K562 (cell line): ENCODE measurements around the gene PIK3R4. TPM values are rescaled to one million over a fixed set of nuclear protein-coding genes. Genes with fewer than 3 reads are reported as not detected.
A peak's percentile ranks its signal among the peaks of the same experiment; 100 is the strongest.

Experiments
- BHLHE40 ChIP-seq: IDR thresholded peaks from 2 replicates; pipeline ENCODE4 v1.6.1; 2011; ENCODE audit warnings: low read length, improper control_type of control experiment
- CBFA2T3 ChIP-seq: fragments of 450-650 bp; IDR thresholded peaks from 2 replicates; pipeline ENCODE4 v1.6.1; 2017
- CTCF ChIP-seq, 3 experiments: IDR thresholded peaks in 2 of 3; conservative IDR thresholded peaks in 1 of 3; 2 replicates each; pipeline ENCODE4 v1.5.1; 2011 to 2012; ENCODE audit warnings: low read length in 3 of 3, mild to moderate bottlenecking in 3 of 3, control low read depth in 2 of 3, improper control_type of control experiment in 1 of 3, inconsistent platforms in 1 of 3, low read depth in 1 of 3, mixed read lengths in 1 of 3, moderate library complexity in 1 of 3; ENCODE audit not compliant: insufficient read depth in 2 of 3
- FOXP4 ChIP-seq: sonication (generic); formaldehyde crosslinking; IDR thresholded peaks from 2 replicates; pipeline ENCODE4 v1.8.0; 2022; ENCODE audit warnings: mild to moderate bottlenecking, missing genetic modification reagents, borderline replicate concordance
- GABPB1 ChIP-seq: sonication (generic); formaldehyde crosslinking; IDR thresholded peaks from 2 replicates; pipeline ENCODE4 v1.8.0; 2022; ENCODE audit warnings: mild to moderate bottlenecking, missing genetic modification reagents
- GMEB1 ChIP-seq: fragments of 250-450 bp; sonication (Bioruptor Pico); IDR thresholded peaks from 2 replicates; pipeline ENCODE4 v1.4.0; 2020; ENCODE audit warnings: mild to moderate bottlenecking
- HNRNPL ChIP-seq: fragments of 200-400 bp; formaldehyde crosslinking; IDR thresholded peaks from 2 replicates; pipeline ENCODE4 v1.6.1; 2017; ENCODE audit warnings: low read depth, mild to moderate bottlenecking, low read length
- NCOA1 ChIP-seq: fragments of 450-650 bp; IDR thresholded peaks from 2 replicates; pipeline ENCODE4 v1.6.1; 2016; ENCODE audit warnings: low read depth
- NKRF ChIP-seq: fragments of 450-650 bp; IDR thresholded peaks from 2 replicates; pipeline ENCODE4 v1.6.1; 2016; ENCODE audit warnings: borderline replicate concordance
- POLR2B ChIP-seq: fragments of 450-650 bp; IDR thresholded peaks from 2 replicates; pipeline ENCODE4 v1.6.1; 2018; ENCODE audit warnings: low read depth; ENCODE audit not compliant: partially characterized antibody
- RCOR1 ChIP-seq, 2 experiments: IDR thresholded peaks; 2 replicates each; pipeline ENCODE4 v1.6.1; 2012; ENCODE audit warnings: low read depth in 2 of 2, low read length in 2 of 2, borderline replicate concordance in 1 of 2, improper control_type of control experiment in 1 of 2
- ZMIZ1 ChIP-seq, 2 experiments: fragments of 150-350 bp in 1 of 2; IDR thresholded peaks; 2 replicates each; pipeline ENCODE4 v1.6.1; 2012 to 2016; ENCODE audit warnings: low read depth in 2 of 2, low read length in 2 of 2, mild to moderate bottlenecking in 1 of 2, moderate library complexity in 1 of 2
- ZNF586 ChIP-seq: fragments of 450-650 bp; formaldehyde crosslinking; conservative IDR thresholded peaks from 2 replicates; pipeline ENCODE4 v1.4.0; 2020; ENCODE audit warnings: mild to moderate bottlenecking, moderate library complexity
- polyA plus RNA-seq, 8 experiments: library from polyadenylated mRNA; depleted of rRNA in 4 of 8; stranded (reverse) in 5 of 8; unstranded in 3 of 8; fragments of >200 nt; fragmentation: Nextera tagmentation in 2 of 8; fragmentation: Illumina TruSeq in 1 of 8; extraction: Ambion mirVana in 2 of 8; extraction: Trizol in 1 of 8; gene quantifications; 2 replicates each; pipeline versions ENCODE4 v1.2.1 to v1.2.3, GENCODE V29; 2011 to 2014; ENCODE audit warnings: inconsistent platforms in 1 of 8, missing spikeins in 1 of 8
- total RNA-seq, 7 experiments: library from RNA; depleted of rRNA in 6 of 7; stranded (reverse); fragments of >200 nt in 6 of 7; fragmentation: Illumina TruSeq in 2 of 7; extraction: Trizol in 2 of 7; gene quantifications; 2 replicates each; pipeline versions ENCODE4 v1.2.1 to v1.2.3, GENCODE V29; 2011 to 2021; ENCODE audit warnings: low replicate concordance in 1 of 7

Gene PIK3R4
- total and polyA plus RNA-seq, 9 of the 15 experiments (the other 6 are each of a cell fraction or from before 2014, with no cell fraction given): 20.6 to 45.8 (median 26.0) TPM

GRCh38 chr3:130759692-130760338 is 13.2 kb upstream of the PIK3R4 start (continued):
- TF ChIP-seq NKRF (no peak), POLR2B (no peak), RCOR1 (IDR thresholded peaks at IDR 0.05; ENCODE audit: borderline replicate concordance in 1 of 2, low read depth in 2 of 2, low read length in 2 of 2) (no peak), NCOA1 (no peak), BHLHE40 (no peak), CTCF (IDR thresholded peaks at IDR 0.05 in 2 of 3, conservative IDR thresholded peaks at IDR 0.05 in 1 of 3; ENCODE audit: insufficient read depth in 2 of 3, low read depth in 1 of 3, low read length in 3 of 3) (peak; percentile 67 to 79 (median 78)), HNRNPL (no peak), ZNF586 (CRISPR knock-in tag) (no peak), CBFA2T3 (peak; percentile 33; the same call in 1 of the 2 replicates), GABPB1 (CRISPR knock-in tag) (no peak), GMEB1 (CRISPR knock-in tag) (no peak), ZMIZ1 (IDR thresholded peaks at IDR 0.05; ENCODE audit: low read depth in 2 of 2, low read length in 2 of 2) (no peak), FOXP4 (no peak)
